ENCODE measurements around the gene SLC38A8.

The SLC38A8 gene

DNA sequence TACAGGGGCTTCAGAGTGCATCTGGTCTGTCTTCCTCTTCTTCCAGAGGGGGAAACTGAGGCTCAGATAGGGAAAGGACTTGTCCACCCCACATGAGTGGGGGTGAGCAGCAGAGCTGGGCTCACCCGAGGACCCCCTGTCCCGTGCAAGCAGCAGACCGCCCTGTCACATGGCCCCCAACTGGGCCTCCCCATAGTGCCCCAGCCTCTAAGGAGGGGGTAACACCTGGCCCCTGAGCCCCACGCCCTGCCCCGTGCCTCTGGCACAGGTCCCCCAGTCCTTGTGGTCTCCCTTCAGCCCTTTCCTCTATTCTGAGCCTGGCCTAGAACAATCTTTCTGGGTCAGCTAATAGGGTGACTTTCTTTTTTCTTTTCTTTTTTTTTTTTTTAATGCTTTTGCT is 81.0 kb downstream of the SLC38A8 start:
- Histone ChIP-seq H3K4me1 (ENCODE audit: control insufficient read depth, insufficient read depth, low read length) (no peaks in the 10 kb centered on the region; the same call in 1 of the 2 replicates), H3K27me3 (ENCODE audit: control insufficient read depth, insufficient read depth, low read length) (no peaks in the 10 kb centered on the region), H3K9ac (ENCODE audit: low read length) (no peak overlapping the region), H3K27ac (ENCODE audit: low read depth, low read length) (no peak overlapping the region), H3K36me3 (ENCODE audit: control insufficient read depth, insufficient read depth, low read length) (no peaks in the 10 kb centered on the region; the same call in 1 of the 2 replicates), H3K4me3 (ENCODE audit: low read depth, low read length) (no peak overlapping the region), H3K9me3 (ENCODE audit: control insufficient read depth, insufficient read depth, low read depth, low read length) (no peaks in the 10 kb centered on the region)

DNA sequence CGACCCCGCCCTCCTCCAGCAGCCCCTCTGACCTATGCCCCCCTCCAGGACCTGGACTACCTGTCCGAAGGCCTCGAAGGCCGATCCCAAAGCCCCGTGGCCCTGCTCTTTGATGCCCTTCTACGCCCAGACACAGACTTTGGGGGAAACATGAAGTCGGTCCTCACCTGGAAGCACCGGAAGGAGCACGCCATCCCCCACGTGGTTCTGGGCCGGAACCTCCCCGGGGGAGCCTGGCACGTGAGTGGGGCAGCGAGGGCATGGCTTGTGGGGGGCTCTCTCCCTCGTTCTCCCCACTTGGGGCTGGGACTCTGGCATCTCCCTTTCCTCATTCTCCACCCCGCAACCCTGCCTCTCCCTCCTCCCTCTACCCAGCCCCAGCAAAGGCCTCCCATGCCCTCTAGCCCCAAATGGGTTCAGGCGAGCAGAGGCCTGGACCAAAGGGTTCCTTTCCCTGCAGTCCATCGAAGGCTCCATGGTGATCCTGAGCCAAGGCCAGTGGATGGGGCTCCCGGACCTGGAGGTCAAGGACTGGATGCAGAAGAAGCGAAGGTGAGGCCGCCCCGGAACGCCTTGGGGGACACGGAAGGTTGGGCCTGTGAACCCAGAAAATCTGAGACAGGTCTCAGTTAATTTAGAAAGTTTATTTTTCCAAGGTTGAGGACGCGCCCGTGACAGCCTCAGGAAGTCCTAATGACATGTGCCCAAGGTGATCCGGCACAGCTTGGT is 81.9 kb downstream of the SLC38A8 start:
- Histone ChIP-seq H3K4me3 (ENCODE audit: low read depth, low read length) (no peak overlapping the region), H3K27ac (ENCODE audit: low read depth, low read length) (no peak overlapping the region), H3K9me3 (ENCODE audit: control insufficient read depth, insufficient read depth, low read depth, low read length) (no peaks in the 10 kb centered on the region), H3K9ac (ENCODE audit: low read length) (no peak overlapping the region), H3K36me3 (ENCODE audit: control insufficient read depth, insufficient read depth, low read length) (no peaks in the 10 kb centered on the region; the same call in 1 of the 2 replicates), H3K27me3 (ENCODE audit: control insufficient read depth, insufficient read depth, low read length) (no peaks in the 10 kb centered on the region; the same call in 1 of the 2 replicates), H3K4me1 (ENCODE audit: control insufficient read depth, insufficient read depth, low read length) (no peaks in the 10 kb centered on the region; the same call in 1 of the 2 replicates)
